HepG2 (cell line): Measurements from ENCODE around the gene NID1. TPM values are rescaled to one million over a fixed set of nuclear protein-coding genes. Genes with fewer than 3 reads are reported as not detected.

Experiments
- ATAC-seq: fragments of 200-7000 bp; cut with Tn5 transposase; 3 replicates; pipeline ENCODE4 v1.9.1; 2020; ENCODE audit warnings: mild to moderate bottlenecking, moderate library complexity
- BruUV-seq: library from RNA; stranded (reverse); fragments of 400-500 nt; replicated peaks from 2 replicates; lab custom pipeline; 2021; lab: Mats Ljungman, UMichigan
- CTCF ChIA-PET: fragments of 300-600 bp; formaldehyde crosslinking; extraction: SDS; loops from one replicate; lab custom pipeline; 2021; ENCODE audit warnings: low total read pairs, inconsistent platforms, low intra/inter-chr PET ratio; lab: Yijun Ruan, JAX
- POLR2A ChIA-PET: fragments of 350-600 bp; sonication (Branson Sonifier 250); formaldehyde crosslinking; loops from one replicate; lab custom pipeline; 2020; ENCODE audit warnings: antibody characterized with exemption, inconsistent platforms; lab: Yijun Ruan, JAX
- DNase-seq: peaks from one replicate; pipeline ENCODE4 v3.0.0-alpha.2; 2015; ENCODE audit warnings: low spot score
- FAIRE-seq: peaks from 3 replicates; lab custom pipeline; 2011; peaks lifted over from hg19 to GRCh38; lab: Jason Lieb, UNC
- H2AFZ ChIP-seq: one replicate; pipeline ENCODE4 v1.6.1; 2011; ENCODE audit warnings: low read length, inconsistent platforms
- H3K27ac ChIP-seq: fragments of 300-600 bp; 3 replicates; pipeline ENCODE4 v1.8.0; 2011; ENCODE audit warnings: mixed run types, mild to moderate bottlenecking, mixed read lengths, low read length, inconsistent platforms; ENCODE audit not compliant: insufficient read depth; ENCODE audit errors: extremely low read length
- H3K27me3 ChIP-seq, 2 experiments: fragments of 200-600 bp in 1 of 2; 2 replicates in 1 of 2; 3 replicates in 1 of 2; pipeline versions ENCODE4 v1.6.0 to v1.8.0; 2011; ENCODE audit warnings: low read length in 2 of 2, mild to moderate bottlenecking in 2 of 2, moderate library complexity in 2 of 2, inconsistent platforms in 1 of 2; ENCODE audit not compliant: insufficient read depth in 2 of 2, control insufficient read depth in 1 of 2
- H3K36me3 ChIP-seq, 2 experiments: fragments of 200-600 bp in 1 of 2; replicated peaks in 1 of 2; 2 replicates in 1 of 2; 3 replicates in 1 of 2; pipeline versions ENCODE4 v1.5.1 to v1.8.0; 2011; ENCODE audit warnings: low read length in 2 of 2, inconsistent platforms in 1 of 2; ENCODE audit not compliant: insufficient read depth in 2 of 2, control insufficient read depth in 1 of 2
- H3K4me1 ChIP-seq: 2 replicates; pipeline ENCODE4 v1.5.1; 2012; ENCODE audit warnings: low read length, inconsistent platforms; ENCODE audit not compliant: insufficient read depth
- H3K4me2 ChIP-seq: 2 replicates; pipeline ENCODE4 v1.6.0; 2011; ENCODE audit warnings: low read depth, low read length, inconsistent platforms
- H3K4me3 ChIP-seq, 3 experiments: fragments of 200-600 bp in 1 of 3; sonication (generic), shearing (Covaris generic) in 1 of 3; replicated peaks in 1 of 3; 2 replicates each; pipeline ENCODE4 v1.5.1; 2011 to 2016; ENCODE audit warnings: low read length in 3 of 3, inconsistent platforms in 2 of 3, low read depth in 2 of 3, mild to moderate bottlenecking in 2 of 3, control low read depth in 1 of 3, mixed read lengths in 1 of 3; ENCODE audit not compliant: insufficient read depth in 1 of 3
- H3K79me2 ChIP-seq: one replicate; pipeline ENCODE4 v1.6.1; 2011; ENCODE audit warnings: low read length, inconsistent platforms; ENCODE audit not compliant: insufficient read depth
- H3K9ac ChIP-seq: 2 replicates; pipeline ENCODE4 v1.6.0; 2011; ENCODE audit warnings: mild to moderate bottlenecking, low read depth, low read length, inconsistent platforms; ENCODE audit not compliant: insufficient read depth
- H3K9me3 ChIP-seq: 2 replicates; pipeline ENCODE4 v1.5.1; 2012; ENCODE audit warnings: mild to moderate bottlenecking, low read length
- H4K20me1 ChIP-seq: 2 replicates; pipeline ENCODE4 v1.6.0; 2011; ENCODE audit warnings: inconsistent platforms, mild to moderate bottlenecking, low read length, moderate library complexity; ENCODE audit not compliant: insufficient read depth
- EEA1 ChIP-seq: sonication (generic); formaldehyde crosslinking; IDR thresholded peaks from 2 replicates; pipeline ENCODE4 v1.5.1; 2020; ENCODE audit warnings: mild to moderate bottlenecking, missing genetic modification reagents, borderline replicate concordance
- FOXO4 ChIP-seq: sonication (generic); formaldehyde crosslinking; conservative IDR thresholded peaks from 2 replicates; pipeline ENCODE4 v1.8.1; 2023; ENCODE audit warnings: missing genetic modification reagents
- REXO4 ChIP-seq: sonication (generic); formaldehyde crosslinking; IDR thresholded peaks from 2 replicates; pipeline ENCODE4 v1.8.0; 2022; ENCODE audit warnings: missing genetic modification reagents, mild to moderate bottlenecking, borderline replicate concordance
- ZNF468 ChIP-seq: sonication (generic); formaldehyde crosslinking; IDR thresholded peaks from 2 replicates; pipeline ENCODE4 v1.8.0; 2022; ENCODE audit warnings: mild to moderate bottlenecking, moderate library complexity, missing genetic modification reagents
- ZNF652 ChIP-seq: IDR thresholded peaks from 2 replicates; pipeline ENCODE4 v1.6.1; 2016; ENCODE audit warnings: low read depth, borderline replicate concordance
- ZSCAN29 ChIP-seq: sonication (generic); formaldehyde crosslinking; conservative IDR thresholded peaks from 2 replicates; pipeline ENCODE4 v1.4.0; 2020; ENCODE audit warnings: mild to moderate bottlenecking, missing genetic modification reagents
- WGBS: methylation state at CpG from one replicate; pipeline ENCODE4 v1.1.6; 2017; ENCODE audit warnings: low lambda C conversion rate; 5-methylcytosine and 5-hydroxymethylcytosine counted together
- in situ Hi-C: cut with HindIII; loops from 2 replicates; pipeline ENCODE4 v1.10.0; 2017; ENCODE audit warnings: low pct_unique_long_range_greater_than_20kb; ENCODE audit not compliant: extremely low pct_ligation_motif_present
- intact Hi-C: fragments of 100-400 bp; cut with micrococcal nuclease; formaldehyde crosslinking; loops from one replicate; pipeline ENCODE4 v1.10.0; 2022; ENCODE audit not compliant: unreplicated experiment
- polyA plus RNA-seq, 8 experiments: library from polyadenylated mRNA; depleted of rRNA in 3 of 8; stranded (reverse) in 7 of 8; unstranded in 1 of 8; fragments of >200 nt; fragmentation: Illumina TruSeq in 4 of 8; extraction: Trizol in 4 of 8; gene quantifications; 2 replicates each; pipeline versions ENCODE4 v1.2.1 to v1.2.3, GENCODE V29; 2011 to 2016; ENCODE audit warnings: low read depth in 4 of 8, missing spikeins in 1 of 8, mixed read lengths in 1 of 8; ENCODE audit not compliant: insufficient read depth in 1 of 8
- total RNA-seq, 5 experiments: library from RNA; depleted of rRNA; stranded (reverse); fragments of >200 nt; fragmentation: Illumina TruSeq; extraction: Trizol; gene quantifications; 2 replicates each; pipeline ENCODE4 v1.2.3, GENCODE V29; 2016; ENCODE audit warnings: low read depth in 1 of 5
- TF ChIP-seq, protein P1 (sequence below): sonication (generic); formaldehyde crosslinking; conservative IDR thresholded peaks from 2 replicates; pipeline ENCODE4 v1.4.0; 2020; ENCODE audit warnings: missing genetic modification reagents
- TF ChIP-seq, protein P2 (sequence below): sonication (generic); formaldehyde crosslinking; IDR thresholded peaks from 2 replicates; pipeline ENCODE4 v1.4.0; 2020; ENCODE audit warnings: missing genetic modification reagents

NID1 gene
- total and polyA plus RNA-seq, 2 of the 13 experiments (the other 11 are each of a cell fraction or from before 2014, with no cell fraction given) = 50.2 to 56.1 TPM

DNA sequence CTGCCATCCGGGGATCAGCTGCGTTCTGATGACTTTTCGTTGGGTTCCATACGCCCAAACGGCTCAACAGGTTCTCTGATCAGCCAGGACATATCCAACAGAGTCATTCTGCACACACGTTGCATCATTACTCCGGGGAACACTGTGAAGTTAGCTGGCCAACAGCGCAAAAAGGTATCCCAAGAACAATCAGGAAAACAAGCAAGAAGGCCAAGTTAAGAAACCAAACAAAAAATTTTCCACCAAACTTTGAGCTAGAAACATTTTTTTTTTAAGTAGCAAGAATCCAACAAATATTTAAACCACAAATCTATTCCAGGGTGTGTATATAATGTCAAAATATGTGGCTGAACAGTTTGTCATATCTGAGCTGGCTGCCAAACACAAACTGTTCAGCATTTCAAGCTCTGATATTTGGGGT lies 29.2 kb downstream of the NID1 start:
- Histone ChIP-seq H3K79me2 (no peaks in the 10 kb centered on the region), H3K27me3 (no peaks in the 10 kb centered on the region), H3K4me3 (no peak overlapping the region), H3K9ac (no peak overlapping the region), H3K4me1 (peaks cover 16% of the 10 kb centered on the region), H4K20me1 (no peaks in the 10 kb centered on the region), H2AFZ (no peak overlapping the region), H3K4me2 (no peak overlapping the region)
- DNase-seq = no peak
- no TSS peak for BruUV-seq
- no peak for ATAC-seq
- in situ Hi-C loops = no loop called here
- intact Hi-C loops = no loop called here
- POLR2A ChIA-PET = no interaction called here
- 88% methylated on average over 8 of the region's 8 CpGs for WGBS
- FAIRE-seq = no peak
- TF ChIP-seq, protein P1, sequence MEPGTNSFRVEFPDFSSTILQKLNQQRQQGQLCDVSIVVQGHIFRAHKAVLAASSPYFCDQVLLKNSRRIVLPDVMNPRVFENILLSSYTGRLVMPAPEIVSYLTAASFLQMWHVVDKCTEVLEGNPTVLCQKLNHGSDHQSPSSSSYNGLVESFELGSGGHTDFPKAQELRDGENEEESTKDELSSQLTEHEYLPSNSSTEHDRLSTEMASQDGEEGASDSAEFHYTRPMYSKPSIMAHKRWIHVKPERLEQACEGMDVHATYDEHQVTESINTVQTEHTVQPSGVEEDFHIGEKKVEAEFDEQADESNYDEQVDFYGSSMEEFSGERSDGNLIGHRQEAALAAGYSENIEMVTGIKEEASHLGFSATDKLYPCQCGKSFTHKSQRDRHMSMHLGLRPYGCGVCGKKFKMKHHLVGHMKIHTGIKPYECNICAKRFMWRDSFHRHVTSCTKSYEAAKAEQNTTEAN (CRISPR knock-in tag) = no peak
- no peak for TF ChIP-seq ZNF468 (CRISPR knock-in tag)
- TF ChIP-seq ZNF652 (CRISPR knock-in tag) = no peak
- no peak for TF ChIP-seq FOXO4 (CRISPR knock-in tag)
- TF ChIP-seq ZSCAN29 (CRISPR knock-in tag) = no peak
- TF ChIP-seq REXO4 = no peak
- no peak for TF ChIP-seq EEA1 (CRISPR knock-in tag)
- TF ChIP-seq, protein P2, sequence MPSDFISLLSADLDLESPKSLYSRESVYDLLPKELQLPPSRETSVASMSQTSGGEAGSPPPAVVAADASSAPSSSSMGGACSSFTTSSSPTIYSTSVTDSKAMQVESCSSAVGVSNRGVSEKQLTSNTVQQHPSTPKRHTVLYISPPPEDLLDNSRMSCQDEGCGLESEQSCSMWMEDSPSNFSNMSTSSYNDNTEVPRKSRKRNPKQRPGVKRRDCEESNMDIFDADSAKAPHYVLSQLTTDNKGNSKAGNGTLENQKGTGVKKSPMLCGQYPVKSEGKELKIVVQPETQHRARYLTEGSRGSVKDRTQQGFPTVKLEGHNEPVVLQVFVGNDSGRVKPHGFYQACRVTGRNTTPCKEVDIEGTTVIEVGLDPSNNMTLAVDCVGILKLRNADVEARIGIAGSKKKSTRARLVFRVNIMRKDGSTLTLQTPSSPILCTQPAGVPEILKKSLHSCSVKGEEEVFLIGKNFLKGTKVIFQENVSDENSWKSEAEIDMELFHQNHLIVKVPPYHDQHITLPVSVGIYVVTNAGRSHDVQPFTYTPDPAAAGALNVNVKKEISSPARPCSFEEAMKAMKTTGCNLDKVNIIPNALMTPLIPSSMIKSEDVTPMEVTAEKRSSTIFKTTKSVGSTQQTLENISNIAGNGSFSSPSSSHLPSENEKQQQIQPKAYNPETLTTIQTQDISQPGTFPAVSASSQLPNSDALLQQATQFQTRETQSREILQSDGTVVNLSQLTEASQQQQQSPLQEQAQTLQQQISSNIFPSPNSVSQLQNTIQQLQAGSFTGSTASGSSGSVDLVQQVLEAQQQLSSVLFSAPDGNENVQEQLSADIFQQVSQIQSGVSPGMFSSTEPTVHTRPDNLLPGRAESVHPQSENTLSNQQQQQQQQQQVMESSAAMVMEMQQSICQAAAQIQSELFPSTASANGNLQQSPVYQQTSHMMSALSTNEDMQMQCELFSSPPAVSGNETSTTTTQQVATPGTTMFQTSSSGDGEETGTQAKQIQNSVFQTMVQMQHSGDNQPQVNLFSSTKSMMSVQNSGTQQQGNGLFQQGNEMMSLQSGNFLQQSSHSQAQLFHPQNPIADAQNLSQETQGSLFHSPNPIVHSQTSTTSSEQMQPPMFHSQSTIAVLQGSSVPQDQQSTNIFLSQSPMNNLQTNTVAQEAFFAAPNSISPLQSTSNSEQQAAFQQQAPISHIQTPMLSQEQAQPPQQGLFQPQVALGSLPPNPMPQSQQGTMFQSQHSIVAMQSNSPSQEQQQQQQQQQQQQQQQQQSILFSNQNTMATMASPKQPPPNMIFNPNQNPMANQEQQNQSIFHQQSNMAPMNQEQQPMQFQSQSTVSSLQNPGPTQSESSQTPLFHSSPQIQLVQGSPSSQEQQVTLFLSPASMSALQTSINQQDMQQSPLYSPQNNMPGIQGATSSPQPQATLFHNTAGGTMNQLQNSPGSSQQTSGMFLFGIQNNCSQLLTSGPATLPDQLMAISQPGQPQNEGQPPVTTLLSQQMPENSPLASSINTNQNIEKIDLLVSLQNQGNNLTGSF (CRISPR knock-in tag) = no peak
- TF ChIP-seq, all 625 proteins: peak for 0
- no peaks in the 10 kb centered on the region for H3K9me3 ChIP-seq
- H3K27ac ChIP-seq = no peak overlapping the region
- peaks cover 16 to 48% of the 10 kb centered on the region in 2 experiments for H3K36me3 ChIP-seq
- CTCF ChIA-PET = no interaction called here
